Neural cell (in vitro differentiated cells): ENCODE results near the gene TMEM259.

ENCODE experiments used
- EZH2 ChIP-seq: fragments of 200-600, 300-800 bp; shearing (Covaris generic), sonication (generic); IDR thresholded peaks from 2 replicates; pipeline ENCODE4 v1.6.1; 2014; ENCODE audit warnings: antibody characterized with exemption, low read length, borderline replicate concordance, mild to moderate bottlenecking; ENCODE audit not compliant: insufficient read depth, poor library complexity, severe bottlenecking
- TF ChIP-seq, protein P1 (sequence below): fragments of 450-650 bp; IDR thresholded peaks from 2 replicates; pipeline ENCODE4 v1.5.1; 2014; ENCODE audit warnings: antibody characterized with exemption, mild to moderate bottlenecking, moderate library complexity; ENCODE audit not compliant: poor library complexity, severe bottlenecking

DNA sequence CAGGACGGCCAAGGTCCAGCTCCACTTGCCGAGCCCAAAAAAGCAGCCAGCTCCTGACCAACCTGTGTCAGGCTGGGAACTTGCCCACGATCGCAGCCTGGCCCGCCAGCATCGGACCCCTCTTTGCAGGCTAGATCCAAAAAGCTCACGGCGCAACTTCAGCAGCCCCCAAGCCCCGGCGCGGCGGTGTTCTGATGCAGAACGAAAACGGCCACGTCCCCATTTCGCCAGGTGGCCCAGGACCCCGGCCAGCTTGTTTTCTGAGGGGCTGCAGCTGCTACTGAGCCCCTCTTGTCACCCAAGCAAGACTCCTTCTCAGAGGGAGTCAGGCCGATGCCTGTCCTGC lies 1.3 kb downstream of the TMEM259 start:
- TF ChIP-seq, protein P1, sequence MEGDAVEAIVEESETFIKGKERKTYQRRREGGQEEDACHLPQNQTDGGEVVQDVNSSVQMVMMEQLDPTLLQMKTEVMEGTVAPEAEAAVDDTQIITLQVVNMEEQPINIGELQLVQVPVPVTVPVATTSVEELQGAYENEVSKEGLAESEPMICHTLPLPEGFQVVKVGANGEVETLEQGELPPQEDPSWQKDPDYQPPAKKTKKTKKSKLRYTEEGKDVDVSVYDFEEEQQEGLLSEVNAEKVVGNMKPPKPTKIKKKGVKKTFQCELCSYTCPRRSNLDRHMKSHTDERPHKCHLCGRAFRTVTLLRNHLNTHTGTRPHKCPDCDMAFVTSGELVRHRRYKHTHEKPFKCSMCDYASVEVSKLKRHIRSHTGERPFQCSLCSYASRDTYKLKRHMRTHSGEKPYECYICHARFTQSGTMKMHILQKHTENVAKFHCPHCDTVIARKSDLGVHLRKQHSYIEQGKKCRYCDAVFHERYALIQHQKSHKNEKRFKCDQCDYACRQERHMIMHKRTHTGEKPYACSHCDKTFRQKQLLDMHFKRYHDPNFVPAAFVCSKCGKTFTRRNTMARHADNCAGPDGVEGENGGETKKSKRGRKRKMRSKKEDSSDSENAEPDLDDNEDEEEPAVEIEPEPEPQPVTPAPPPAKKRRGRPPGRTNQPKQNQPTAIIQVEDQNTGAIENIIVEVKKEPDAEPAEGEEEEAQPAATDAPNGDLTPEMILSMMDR: no peak
- TF ChIP-seq EZH2: no peak
